SK-N-SH (cell line): ENCODE measurements around the gene LILRB3. TPM values are rescaled to one million over a fixed set of nuclear protein-coding genes. Genes with fewer than 3 reads are reported as not detected.
"Not testable (repeated sequence)": the region's sequence is repeated elsewhere in the genome, so short reads cannot be mapped to it uniquely, and the experiment has no call there.

Experiments used
- CTCF ChIA-PET: fragments of 300-600, 350-600 bp; formaldehyde crosslinking; extraction: SDS; loops from one replicate; lab custom pipeline; 2021; lab: Yijun Ruan, JAX
- POLR2A ChIA-PET: fragments of 350-600 bp; sonication (Branson Sonifier 250); formaldehyde crosslinking; extraction: SDS; loops from one replicate; lab custom pipeline; 2020; ENCODE audit warnings: antibody characterized with exemption, inconsistent platforms; lab: Yijun Ruan, JAX
- DNase-seq: peaks from one replicate; pipeline ENCODE4 v3.0.0; 2012
- H2AFZ ChIP-seq: fragments of 200-600 bp; sonication (generic); 2 replicates; pipeline ENCODE4 v1.8.1; 2016; ENCODE audit warnings: antibody characterized with exemption, mild to moderate bottlenecking, low read depth
- H3F3A ChIP-seq: fragments of 200-600 bp; sonication (generic); replicated peaks from 2 replicates; pipeline ENCODE3; 2016; ENCODE audit warnings: antibody characterized with exemption, mild to moderate bottlenecking; ENCODE audit not compliant: insufficient read depth
- H3K27ac ChIP-seq, 2 experiments: fragments of 200-500 bp in 1 of 2; fragments of 200-600 bp in 1 of 2; sonication (Bioruptor generic) in 1 of 2; sonication (generic), shearing (Covaris generic) in 1 of 2; 2 replicates each; pipeline versions ENCODE4 v1.5.1 to v1.6.1; 2014 to 2016; ENCODE audit warnings: low read depth in 2 of 2, inconsistent platforms in 1 of 2, low read length in 1 of 2, mild to moderate bottlenecking in 1 of 2, mixed read lengths in 1 of 2
- H3K27me3 ChIP-seq: fragments of 200-600 bp; sonication (generic), shearing (Covaris generic); 2 replicates; pipeline ENCODE4 v1.6.1; 2016; ENCODE audit warnings: mixed run types; ENCODE audit not compliant: insufficient read depth
- H3K36me3 ChIP-seq, 2 experiments: fragments of 200-500 bp in 1 of 2; fragments of 200-600 bp in 1 of 2; sonication (Bioruptor generic) in 1 of 2; sonication (generic) in 1 of 2; replicated peaks in 1 of 2; 2 replicates each; pipeline versions ENCODE3 to v1.5.1; 2014 to 2016; ENCODE audit warnings: low read length in 1 of 2, mild to moderate bottlenecking in 1 of 2; ENCODE audit not compliant: insufficient read depth in 2 of 2, control insufficient read depth in 1 of 2
- H3K4me1 ChIP-seq, 2 experiments: fragments of 200-500 bp in 1 of 2; fragments of 200-600 bp in 1 of 2; sonication (Bioruptor generic) in 1 of 2; sonication (generic), shearing (Covaris generic) in 1 of 2; 2 replicates each; pipeline versions ENCODE4 v1.5.1 to v1.6.1; 2014 to 2016; ENCODE audit warnings: low read depth in 1 of 2, low read length in 1 of 2, mixed run types in 1 of 2; ENCODE audit not compliant: insufficient read depth in 2 of 2, control insufficient read depth in 1 of 2
- H3K4me2 ChIP-seq: fragments of 200-600 bp; sonication (generic), shearing (Covaris generic); 2 replicates; pipeline ENCODE4 v1.6.1; 2017; ENCODE audit warnings: mixed run types
- H3K4me3 ChIP-seq, 2 experiments: fragments of 200-500 bp in 1 of 2; fragments of 200-600 bp in 1 of 2; sonication (Bioruptor generic) in 1 of 2; sonication (generic), shearing (Covaris generic) in 1 of 2; 2 replicates each; pipeline versions ENCODE4 v1.5.1 to v1.8.1; 2014 to 2016; ENCODE audit warnings: low read depth in 2 of 2, inconsistent platforms in 1 of 2, low read length in 1 of 2, mild to moderate bottlenecking in 1 of 2, mixed read lengths in 1 of 2, moderate library complexity in 1 of 2
- H3K79me2 ChIP-seq: fragments of 200-600 bp; sonication (generic); 2 replicates; pipeline ENCODE4 v1.8.1; 2017; ENCODE audit warnings: mild to moderate bottlenecking; ENCODE audit not compliant: insufficient read depth
- H3K9ac ChIP-seq: fragments of 200-600 bp; sonication (generic); 2 replicates; pipeline ENCODE4 v1.6.1; 2017; ENCODE audit warnings: mixed run types
- H3K9me2 ChIP-seq: fragments of 200-600 bp; sonication (generic); 2 replicates; pipeline ENCODE4 v1.6.1; 2017; ENCODE audit warnings: mixed run types
- H3K9me3 ChIP-seq: fragments of 200-600 bp; sonication (generic); 2 replicates; pipeline ENCODE4 v1.6.1; 2017; ENCODE audit warnings: mixed run types, mild to moderate bottlenecking, moderate library complexity
- H4K20me1 ChIP-seq: fragments of 200-600 bp; sonication (generic); 2 replicates; pipeline ENCODE4 v1.6.1; 2017; ENCODE audit warnings: mild to moderate bottlenecking, mixed run types; ENCODE audit not compliant: insufficient read depth
- CHD2 ChIP-seq: fragments of 150-350 bp; IDR thresholded peaks from 2 replicates; pipeline ENCODE4 v1.6.1; 2018; ENCODE audit warnings: low read length; ENCODE audit not compliant: partially characterized antibody
- CTCF ChIP-seq: fragments of 200-600 bp; sonication (generic); IDR thresholded peaks from 2 replicates; pipeline ENCODE4 v1.6.1; 2017; ENCODE audit warnings: antibody characterized with exemption, mild to moderate bottlenecking, moderate library complexity
- FOSL2 ChIP-seq: IDR thresholded peaks from 2 replicates; pipeline ENCODE4 v1.4.0; 2012; ENCODE audit warnings: low read depth, mild to moderate bottlenecking, moderate library complexity, borderline replicate concordance
- FOXJ3 ChIP-seq: sonication (generic); formaldehyde crosslinking; IDR thresholded peaks from 2 replicates; pipeline ENCODE4 v1.5.1; 2020; ENCODE audit warnings: mild to moderate bottlenecking, missing genetic modification reagents
- IRF3 ChIP-seq: fragments of 150-350 bp; IDR thresholded peaks from 2 replicates; pipeline ENCODE4 v1.6.1; 2016; ENCODE audit warnings: mild to moderate bottlenecking, low read depth, low read length
- MAX ChIP-seq: IDR thresholded peaks from 2 replicates; pipeline ENCODE4 v1.4.0; 2012; ENCODE audit warnings: low read depth
- POLR2AphosphoS5 ChIP-seq: IDR thresholded peaks from 2 replicates; pipeline ENCODE4 v1.6.1; 2012; ENCODE audit warnings: low read depth, low read length
- RAD21 ChIP-seq: IDR thresholded peaks from 2 replicates; pipeline ENCODE4 v1.6.1; 2012; ENCODE audit warnings: mild to moderate bottlenecking, low read length
- RCOR1 ChIP-seq: fragments of 150-350 bp; IDR thresholded peaks from 2 replicates; pipeline ENCODE4 v1.6.1; 2017; ENCODE audit warnings: antibody characterized with exemption, low read length
- RXRA ChIP-seq: IDR thresholded peaks from 2 replicates; pipeline ENCODE4 v1.4.0; 2012; ENCODE audit warnings: low read depth, mild to moderate bottlenecking, borderline replicate concordance
- TCF12 ChIP-seq: IDR thresholded peaks from 2 replicates; pipeline ENCODE4 v1.4.0; 2012
- USF2 ChIP-seq: fragments of 150-350 bp; IDR thresholded peaks from 2 replicates; pipeline ENCODE4 v1.6.1; 2017; ENCODE audit warnings: antibody characterized with exemption, low read length, low read depth, borderline replicate concordance
- YY1 ChIP-seq: IDR thresholded peaks from 2 replicates; pipeline ENCODE4 v1.4.0; 2012; ENCODE audit warnings: low read depth, mild to moderate bottlenecking
- WGBS: methylation state at CpG from one replicate; pipeline ENCODE4 v1.1.6; 2017; ENCODE audit warnings: low lambda C conversion rate; 5-methylcytosine and 5-hydroxymethylcytosine counted together
- polyA plus RNA-seq, 3 experiments: library from polyadenylated mRNA; depleted of rRNA; stranded (reverse); fragments of >200 nt; gene quantifications; 2 replicates each; pipeline ENCODE4 v1.2.3, GENCODE V29; 2012

Gene LILRB3
- polyA plus RNA-seq, 1 of the 3 experiments (the other 2 are of a cell fraction): not detected

- H2AFZ ChIP-seq: no peak overlapping the region
- H3K9ac ChIP-seq: no peak overlapping the region
- H3K9me3 ChIP-seq: no peaks in the 10 kb centered on the region
- peaks cover 58% of the 10 kb centered on the region for H3K79me2 ChIP-seq
- TF ChIP-seq FOSL2 (no peak), CTCF (no peak), MAX (no peak), POLR2AphosphoS5 (peak; percentile 35; the same call in 1 of the 2 replicates), TCF12 (no peak), RAD21 (no peak), IRF3 (no peak)
- TF ChIP-seq, all 33 proteins: peak for 1
- H4K20me1 ChIP-seq: peaks cover 84% of the 10 kb centered on the region
- WGBS: 94% methylated on average over 11 of the region's 18 CpGs
- H3K27me3 ChIP-seq: no peaks in the 10 kb centered on the region
- H3K4me2 ChIP-seq: peak overlapping the region; percentile 43; the same call in 1 of the 2 replicates
- DNase-seq: no peak
- POLR2A ChIA-PET: interaction anchor here (0.9 to 4.5 kb wide), 2 partner anchors 7 to 15 kb away, joined by 3 to 27 read pairs; partner anchors contain the start of genes LILRB3 and RPS9
- no peaks in the 10 kb centered on the region for H3K9me2 ChIP-seq
- peaks cover 62% of the 10 kb centered on the region for H3F3A ChIP-seq
- H3K36me3 ChIP-seq: peaks cover 46 to 52% of the 10 kb centered on the region in 2 experiments
- peak overlapping the region in 1 of 2 experiments; percentile 55; a peak in 2 of 4 replicates for H3K27ac ChIP-seq
- CTCF ChIA-PET: no interaction called here
- peaks cover 35 to 49% of the 10 kb centered on the region in 2 experiments for H3K4me1 ChIP-seq
- no peak overlapping the region for H3K4me3 ChIP-seq
These were observed 14.6 kb downstream of the LILRB3 start for GRCh38 chr19:54207983-54208783.

- DNase-seq: no peak
- peaks cover 51 to 58% of the 10 kb centered on the region in 2 experiments for H3K36me3 ChIP-seq
- H4K20me1 ChIP-seq: peaks cover 89% of the 10 kb centered on the region
- H3K27me3 ChIP-seq: no peaks in the 10 kb centered on the region
- 0 out of 2 replicates have a peak overlapping the region, but pooled peaks have one; percentile 43 for H3K4me2 ChIP-seq
- no peak overlapping the region for H3K9ac ChIP-seq
- no peaks in the 10 kb centered on the region for H3K9me3 ChIP-seq
- peaks cover 41 to 54% of the 10 kb centered on the region in 2 experiments for H3K4me1 ChIP-seq
- 91% methylated on average over 5 of the region's 5 CpGs for WGBS
- no peak overlapping the region for H2AFZ ChIP-seq
- ChIA-PET POLR2A (interaction anchor here (0.9 kb wide), 1 partner anchor 16 kb away, joined by 3 read pairs; the partner anchor contains the start of gene LILRB3), CTCF (no interaction called here)
- no peak overlapping the region for H3K4me3 ChIP-seq
- H3K79me2 ChIP-seq: peaks cover 64% of the 10 kb centered on the region
- H3F3A ChIP-seq: peaks cover 68% of the 10 kb centered on the region
- no peak for TF ChIP-seq RXRA
- no peak for TF ChIP-seq RCOR1
- no peak for TF ChIP-seq IRF3
- TF ChIP-seq YY1: no peak
- TF ChIP-seq FOXJ3 (CRISPR knock-in tag): no peak
- no peak for TF ChIP-seq FOSL2
- TF ChIP-seq CHD2: no peak
- no peak for TF ChIP-seq USF2
- no peak overlapping the region for H3K27ac ChIP-seq
- no peaks in the 10 kb centered on the region for H3K9me2 ChIP-seq
These were observed 15.2 kb downstream of the LILRB3 start for GRCh38 chr19:54207676-54207982.

GRCh38 chr19:54207193-54207592 is 15.6 kb downstream of the LILRB3 start:
- H3K4me1 ChIP-seq: peaks cover 45 to 56% of the 10 kb centered on the region in 2 experiments

More at GRCh38 chr19:54207193-54207592, 15.6 kb downstream of the LILRB3 start:
- CTCF ChIA-PET, H3K4me3 ChIP-seq, H3K9me2 ChIP-seq, H3K27me3 ChIP-seq, H2AFZ ChIP-seq, H3K9ac ChIP-seq, POLR2A ChIA-PET, DNase-seq, H3K27ac ChIP-seq, H3K4me2 ChIP-seq, H3K9me3 ChIP-seq: not testable (repeated sequence)
- Histone ChIP-seq H3K79me2 (peaks cover 68% of the 10 kb centered on the region), H3K36me3 (peaks cover 55 to 62% of the 10 kb centered on the region in 2 experiments), H3F3A (peaks cover 72% of the 10 kb centered on the region), H4K20me1 (peaks cover 94% of the 10 kb centered on the region)
- WGBS: 90% methylated on average over 23 of the region's 23 CpGs
